T-helper 9 cell (primary cell): Measurements from ENCODE around the gene ALOX5.
"Not testable (repeated sequence)": the region's sequence is repeated elsewhere in the genome, so short reads cannot be mapped to it uniquely, and the experiment has no call there.

ENCODE experiments used
- DNase-seq: peaks from one replicate; pipeline ENCODE4 v3.0.0-alpha.2; 2020

Gene ALOX5

DNA sequence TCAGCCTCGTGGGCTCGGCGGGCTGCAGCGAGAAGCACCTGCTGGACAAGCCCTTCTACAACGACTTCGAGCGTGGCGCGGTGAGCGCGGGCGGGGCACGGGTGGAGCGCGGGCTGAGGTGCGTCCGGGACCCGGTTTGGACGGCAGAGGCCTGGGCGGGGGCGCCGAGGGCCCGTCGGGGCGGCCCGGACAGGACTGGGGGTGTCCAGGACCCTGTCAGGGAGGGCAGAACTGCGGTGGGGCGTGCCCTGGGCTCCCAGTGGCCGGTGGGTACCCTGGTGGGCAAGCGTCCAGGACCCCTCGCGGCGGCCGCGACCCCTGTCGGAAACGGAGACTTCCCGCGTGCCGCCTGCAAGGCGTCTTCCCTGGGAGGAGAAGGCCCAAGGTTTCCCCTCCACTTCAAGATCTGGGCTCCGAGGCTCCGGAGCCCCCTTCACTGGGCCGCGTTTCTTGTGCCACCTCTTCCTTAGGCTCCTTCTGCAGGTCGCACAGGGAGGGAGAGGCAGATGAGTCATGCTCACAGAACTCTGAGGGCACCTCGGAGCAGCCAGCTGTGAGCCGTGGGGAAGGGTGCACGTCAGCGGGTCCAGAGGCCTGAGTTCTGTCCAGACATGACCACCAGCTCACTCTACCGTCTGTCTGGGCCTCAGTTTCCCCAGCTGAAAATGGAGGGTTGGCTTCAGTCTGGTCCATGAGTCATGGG lies 485 bp downstream of the ALOX5 start:
- no peak for DNase-seq

GRCh38 chr10:45375101-45375500 lies 1.1 kb downstream of the ALOX5 start:
- DNase-seq = no peak

GRCh38 chr10:45375716-45376231 lies 1.8 kb downstream of the ALOX5 start:
- DNase-seq = no peak

DNA sequence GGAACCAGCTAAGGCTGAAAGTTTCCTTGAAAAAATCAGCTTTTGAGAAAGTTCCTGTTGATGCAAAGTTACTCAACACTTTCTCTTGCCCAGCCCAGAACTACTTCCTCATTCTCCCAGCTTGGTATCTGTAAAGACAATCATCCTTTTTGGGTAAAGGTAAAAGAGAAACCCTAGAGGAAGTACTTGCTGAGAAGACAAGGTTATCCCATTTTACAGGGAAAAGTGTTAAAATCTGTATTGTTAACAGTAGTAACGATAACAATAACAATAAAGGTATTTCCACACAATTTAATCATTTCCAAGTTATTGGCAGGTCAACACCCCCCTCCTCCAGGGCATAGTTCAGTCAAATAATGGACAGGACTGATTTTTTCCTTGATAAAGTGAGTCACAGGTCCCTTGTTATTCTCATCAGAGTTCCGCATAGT lies 2.4 kb downstream of the ALOX5 start:
- no peak for DNase-seq

- no peak for DNase-seq
Measured at GRCh38 chr10:45377321-45377720, 3.3 kb downstream of the ALOX5 start.

DNA sequence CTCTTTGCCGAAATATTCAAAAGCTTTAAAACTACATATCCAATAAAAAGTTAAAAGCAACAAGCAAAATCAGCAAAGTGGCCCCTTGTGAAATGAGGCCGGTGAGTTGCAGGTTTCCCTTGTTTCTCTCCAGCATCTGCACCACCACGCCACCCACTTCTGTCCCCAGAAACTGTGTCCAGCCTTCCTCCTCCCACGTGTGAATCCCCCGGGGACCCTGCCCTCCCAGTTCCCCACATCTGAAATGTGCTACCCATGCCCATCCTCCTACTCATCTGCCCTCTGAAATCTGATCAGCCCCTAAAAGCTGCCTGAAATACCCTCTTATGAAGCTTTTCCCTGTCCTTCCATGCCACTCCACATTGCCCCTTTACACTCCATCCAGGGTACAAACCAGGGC lies 3.8 kb downstream of the ALOX5 start:
- no peak for DNase-seq

DNA sequence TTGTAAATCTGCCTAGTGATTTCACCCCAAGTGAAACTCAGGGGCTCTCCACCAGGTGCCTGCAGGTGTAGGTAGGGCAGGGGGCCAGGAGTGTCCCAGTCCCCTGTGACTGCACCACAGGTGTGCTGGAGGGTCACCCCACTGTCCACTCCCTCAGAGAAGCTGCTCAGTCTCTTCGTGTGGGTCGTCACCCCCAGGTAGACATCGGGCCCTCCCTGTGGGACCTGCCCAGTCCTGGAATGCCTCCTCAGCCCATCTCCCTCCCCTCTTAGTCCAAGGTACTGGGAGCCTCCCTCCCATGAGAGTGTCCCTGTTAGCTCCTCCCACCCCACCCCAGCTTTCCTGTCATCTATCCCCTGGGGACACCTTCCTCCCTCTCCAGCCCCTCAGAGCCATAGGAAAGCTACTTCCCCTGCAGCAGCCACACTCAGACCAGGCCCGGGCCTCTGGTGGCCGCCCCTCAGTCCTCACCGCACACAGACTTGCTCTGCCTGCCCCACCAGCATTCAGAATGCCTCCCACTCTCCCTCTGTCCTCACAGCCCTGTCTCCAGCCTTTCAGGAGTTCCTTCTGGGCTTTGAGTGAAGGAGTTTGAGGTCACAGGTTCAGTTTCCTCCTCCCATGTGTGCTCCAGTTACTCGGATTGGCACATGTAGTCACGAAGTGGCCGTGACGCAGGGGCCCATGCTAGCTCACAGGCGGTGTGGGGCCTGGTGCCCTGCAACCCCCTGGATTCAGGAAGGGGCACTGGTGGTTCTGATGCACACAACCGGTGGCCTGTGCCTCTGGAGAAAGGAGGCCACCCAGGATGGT lies 5.1 kb downstream of the ALOX5 start:
- DNase-seq = no peak

DNA sequence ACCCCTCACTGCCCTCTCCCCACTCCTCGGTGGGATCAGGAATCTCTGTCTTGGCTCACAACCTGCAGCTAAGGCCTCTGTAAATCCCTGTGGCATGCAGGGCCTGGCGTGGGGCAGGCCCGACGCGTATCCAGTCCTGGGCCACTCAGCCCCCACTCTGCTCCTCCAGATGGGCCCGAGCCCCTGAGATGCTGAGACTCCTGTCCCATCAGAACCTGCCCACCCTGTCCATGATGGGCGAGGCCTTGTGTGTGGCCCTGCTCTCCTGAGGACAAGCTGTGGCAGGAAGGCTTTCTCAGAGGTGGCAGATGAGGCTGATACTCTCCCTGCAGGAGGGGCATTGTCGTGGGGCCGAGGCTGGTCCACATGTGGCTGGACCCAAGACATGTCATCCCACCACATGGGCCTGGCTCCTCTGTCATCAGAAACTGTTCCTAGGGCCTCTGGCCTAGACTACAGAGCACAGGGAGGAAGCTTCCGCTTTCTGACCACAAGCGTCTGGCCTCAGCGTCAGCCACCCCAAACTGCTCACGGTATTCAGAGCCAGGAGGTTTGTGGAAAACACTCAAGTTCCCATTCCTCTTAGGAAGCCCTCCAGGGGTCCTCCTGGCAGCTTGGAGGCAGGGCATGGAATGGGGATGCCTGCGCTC lies 6.0 kb downstream of the ALOX5 start:
- no peak for DNase-seq

GRCh38 chr10:45380903-45381620 lies 7.0 kb downstream of the ALOX5 start:
- no peak for DNase-seq

- no peak for DNase-seq
Measured at GRCh38 chr10:45382591-45382990, 8.6 kb downstream of the ALOX5 start.

- no peak for DNase-seq
Measured at GRCh38 chr10:45383682-45384330, 9.8 kb downstream of the ALOX5 start.

DNA sequence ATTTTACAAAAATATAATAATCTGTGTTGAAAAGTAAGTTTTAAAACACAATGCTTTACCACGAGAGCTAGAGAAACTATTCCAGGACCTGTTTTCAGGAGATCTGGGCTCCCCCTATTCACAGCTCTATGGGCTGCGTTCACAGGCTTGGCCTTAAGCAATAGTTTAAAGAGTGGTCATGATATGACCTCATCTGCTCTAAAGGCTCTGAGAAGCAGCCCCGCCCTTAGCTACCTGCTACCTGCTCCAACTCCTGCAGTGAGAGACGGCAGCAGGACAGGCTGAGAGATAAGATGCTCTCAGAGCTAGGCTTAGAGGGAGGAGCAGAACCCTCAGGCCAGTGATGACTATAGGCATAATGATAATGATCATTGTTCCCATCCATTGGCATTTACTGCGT lies 12.6 kb downstream of the ALOX5 start:
- no peak for DNase-seq

DNA sequence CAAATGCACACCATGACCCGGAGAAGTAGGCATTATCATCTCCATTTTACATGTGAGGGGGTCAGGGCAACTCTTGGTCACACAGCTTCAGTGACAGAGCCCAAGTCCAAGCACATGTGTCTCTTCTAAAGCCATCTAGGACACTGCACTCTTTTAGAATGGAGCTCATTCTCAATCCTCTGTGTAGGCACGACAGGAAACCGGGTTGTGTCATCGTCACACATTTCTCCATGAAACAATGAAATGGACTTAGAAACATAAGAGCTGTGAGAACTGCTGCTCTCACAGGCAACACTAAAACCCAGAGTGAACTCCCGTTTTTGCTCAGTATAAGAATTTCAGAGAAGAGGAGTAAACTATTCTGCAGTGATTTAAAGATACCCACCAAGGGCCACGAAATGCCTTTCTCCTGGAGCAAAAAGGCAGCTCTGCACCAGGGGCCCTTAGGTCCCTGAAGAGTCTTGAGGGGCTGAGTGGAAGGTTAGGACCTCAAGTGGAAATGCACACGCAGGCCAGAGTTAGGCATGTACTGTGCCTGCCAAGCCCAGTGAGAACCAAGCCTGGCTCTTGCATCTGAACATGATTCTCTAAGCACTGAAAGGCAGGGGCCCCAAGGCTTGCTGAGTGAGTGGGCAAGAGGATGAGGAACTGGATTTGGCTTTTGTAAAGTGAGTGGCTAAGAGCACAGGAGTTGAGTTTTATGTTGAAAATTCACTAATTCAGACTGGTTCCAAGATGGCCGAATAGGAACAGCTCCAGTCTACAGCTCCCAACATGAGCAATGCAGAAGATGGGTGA lies 13.3 kb downstream of the ALOX5 start:
- no peak for DNase-seq

GRCh38 chr10:45389671-45390070 lies 15.7 kb downstream of the ALOX5 start:
- DNase-seq = not testable (repeated sequence)

- DNase-seq = not testable (repeated sequence)
Measured at GRCh38 chr10:45391636-45392035, 17.6 kb downstream of the ALOX5 start.

DNA sequence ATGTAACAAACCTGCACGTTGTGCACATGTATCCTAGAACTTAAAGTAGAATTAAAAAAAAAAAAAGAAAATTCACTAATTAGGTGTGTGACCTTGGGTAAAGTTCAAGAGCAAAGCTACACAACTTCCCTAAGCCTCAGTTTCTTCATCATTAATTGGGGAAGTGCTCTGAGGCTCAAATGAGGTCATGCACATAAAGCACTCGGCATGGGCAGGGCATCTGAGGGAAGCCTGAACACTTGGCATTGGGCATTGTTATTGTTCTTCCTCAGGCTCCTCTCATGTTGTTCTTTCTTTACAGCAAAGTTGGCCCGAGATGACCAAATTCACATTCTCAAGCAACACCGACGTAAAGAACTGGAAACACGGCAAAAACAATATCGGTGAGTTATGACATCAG lies 21.5 kb downstream of the ALOX5 start:
- DNase-seq = no peak

DNA sequence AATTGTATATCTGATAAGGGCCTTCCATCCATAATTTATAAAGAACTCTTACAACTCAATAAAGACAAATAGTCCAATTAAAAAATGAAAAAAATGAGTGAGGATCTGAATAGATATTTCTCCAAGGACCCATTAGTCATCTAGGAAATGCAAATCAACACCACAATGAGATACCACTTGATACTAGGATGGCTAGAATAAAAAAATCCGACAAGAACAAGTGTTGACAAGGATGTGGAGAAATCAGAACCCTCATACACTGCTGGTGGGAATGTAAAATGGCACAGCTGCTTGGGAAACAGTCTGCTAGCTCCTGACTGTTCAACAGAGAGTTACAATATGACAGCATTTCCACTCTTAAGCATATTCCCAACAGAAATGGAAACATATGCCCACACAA lies 24.6 kb downstream of the ALOX5 start:
- DNase-seq = no peak

DNA sequence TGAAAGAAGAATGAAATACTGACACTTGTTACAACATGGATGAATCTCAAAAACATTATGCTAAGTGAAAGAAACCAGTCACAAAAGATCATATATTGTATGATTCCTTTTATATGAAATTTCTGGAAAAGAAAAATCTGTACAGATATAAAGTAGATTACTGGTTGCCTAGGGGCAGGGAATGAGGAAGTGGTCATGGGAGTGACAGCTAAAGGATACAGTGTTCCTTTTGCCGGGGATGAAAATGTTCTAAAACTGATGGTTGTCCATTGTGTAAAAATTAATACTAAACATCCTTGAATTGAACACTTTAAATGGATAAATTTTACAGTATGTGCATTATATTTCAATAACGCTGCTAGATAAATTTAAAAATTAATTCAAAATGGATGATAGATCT lies 25.1 kb downstream of the ALOX5 start:
- no peak for DNase-seq

GRCh38 chr10:45403151-45403550 lies 29.1 kb downstream of the ALOX5 start:
- DNase-seq = no peak

GRCh38 chr10:45404087-45404769 lies 30.2 kb downstream of the ALOX5 start:
- no peak for DNase-seq

- no peak for DNase-seq
Measured at GRCh38 chr10:45404770-45405120, 30.7 kb downstream of the ALOX5 start.
